Peyer's patch (tissue), 4 donors: ENCODE measurements around the gene FCF1. TPM values are rescaled to one million over a fixed set of nuclear protein-coding genes. Genes with fewer than 3 reads are reported as not detected.
A peak's percentile ranks its signal among the peaks of the same experiment; 100 is the strongest.

Source experiments
- DNase-seq, 3 donors: peaks; one replicate each; pipeline ENCODE4 v3.0.0-alpha.2; 2017 to 2019
- H3K27ac ChIP-seq, 4 donors: fragments of 200-600 bp; sonication (generic); one replicate each; pipeline ENCODE4 v1.5.1; 2016 to 2019
- H3K27me3 ChIP-seq, 2 donors: fragments of 200-600 bp; sonication (generic); one replicate each; pipeline ENCODE4 v1.5.1; 2019
- H3K36me3 ChIP-seq, 3 donors: fragments of 200-600 bp; sonication (generic); one replicate each; pipeline ENCODE4 v1.5.1; 2016 to 2019
- H3K4me1 ChIP-seq, 4 donors: fragments of 200-600 bp; sonication (generic); one replicate each; pipeline ENCODE4 v1.5.1; 2016 to 2019
- H3K4me3 ChIP-seq, 4 donors: fragments of 200-600 bp; sonication (generic); 1 replicate in 3 of 4; 2 replicates in 1 of 4; pipeline ENCODE4 v1.5.1; 2016 to 2019; ENCODE audit warnings: mild to moderate bottlenecking in 1 of 4
- H3K9me3 ChIP-seq, 4 donors: fragments of 200-600 bp; sonication (generic); one replicate each; pipeline ENCODE4 v1.5.1; 2016 to 2019; ENCODE audit warnings: mild to moderate bottlenecking in 1 of 4
- CTCF ChIP-seq, 6 experiments: fragments of 450-650 bp in 4 of 6; fragments of 200-600 bp in 2 of 6; sonication (generic) in 1 of 6; IDR thresholded peaks; one replicate each; pipeline ENCODE4 v1.5.1; 2017 to 2019; ENCODE audit warnings: antibody characterized with exemption in 6 of 6, mild to moderate bottlenecking in 3 of 6, moderate library complexity in 1 of 6
- POLR2A ChIP-seq, 2 donors: fragments of 450-650 bp; IDR thresholded peaks; one replicate each; pipeline ENCODE4 v1.5.1; 2017; ENCODE audit warnings: antibody characterized with exemption in 2 of 2, mild to moderate bottlenecking in 2 of 2, moderate library complexity in 2 of 2
- total RNA-seq, 4 donors: library from RNA; depleted of rRNA; stranded (reverse); fragments of >200 nt; gene quantifications; one replicate each; pipeline ENCODE4 v1.1.0, GENCODE V29; 2016

The FCF1 gene
- total RNA-seq, 4 donors from 2014 or later: 7.5 to 31.4 (median 13.3) TPM

- Histone ChIP-seq H3K27ac (no peak overlapping the region), H3K27me3 (no peaks in the 10 kb centered on the region), H3K9me3 (no peaks in the 10 kb centered on the region), H3K4me3 (no peak overlapping the region), H3K36me3 (peaks cover 0 to 56% (median 5%) of the 10 kb centered on the region in 3 donors), H3K4me1 (peaks cover 0 to 7% (median 3%) of the 10 kb centered on the region in 4 donors)
- DNase-seq: no peak
- TF ChIP-seq CTCF (IDR thresholded peaks at IDR 0.05) (no peak), POLR2A (IDR thresholded peaks at IDR 0.05) (no peak)
Measured at GRCh38 chr14:74682169-74682952, 30.6 kb upstream of the FCF1 start.

GRCh38 chr14:74683406-74683805, 29.5 kb upstream of the FCF1 start:
- Histone ChIP-seq H3K9me3 (no peaks in the 10 kb centered on the region), H3K27ac (no peak overlapping the region), H3K27me3 (no peaks in the 10 kb centered on the region), H3K4me1 (peaks cover 0 to 7% (median 3%) of the 10 kb centered on the region in 4 donors), H3K36me3 (peaks cover 0 to 56% (median 5%) of the 10 kb centered on the region in 3 donors), H3K4me3 (no peak overlapping the region)
- DNase-seq: no peak
- TF ChIP-seq POLR2A (IDR thresholded peaks at IDR 0.05) (no peak), CTCF (IDR thresholded peaks at IDR 0.05) (no peak)

- H3K4me3 ChIP-seq: no peak overlapping the region
- peak in 2 of 3 donors; percentile 51 for DNase-seq
- TF ChIP-seq POLR2A (IDR thresholded peaks at IDR 0.05) (no peak), CTCF (IDR thresholded peaks at IDR 0.05) (no peak)
- H3K9me3 ChIP-seq: no peaks in the 10 kb centered on the region
- no peak overlapping the region for H3K27ac ChIP-seq
- H3K27me3 ChIP-seq: no peaks in the 10 kb centered on the region
- H3K36me3 ChIP-seq: peaks cover 0 to 59% (median 5%) of the 10 kb centered on the region in 3 donors
- peaks cover 0 to 7% (median 3%) of the 10 kb centered on the region in 4 donors for H3K4me1 ChIP-seq
Measured at GRCh38 chr14:74684434-74684833, 28.5 kb upstream of the FCF1 start.

GRCh38 chr14:74685056-74685455, 27.9 kb upstream of the FCF1 start:
- Histone ChIP-seq H3K27me3 (no peaks in the 10 kb centered on the region), H3K27ac (no peak overlapping the region), H3K4me1 (peaks cover 0 to 7% (median 3%) of the 10 kb centered on the region in 4 donors), H3K36me3 (peaks cover 0 to 62% (median 5%) of the 10 kb centered on the region in 3 donors), H3K4me3 (no peak overlapping the region), H3K9me3 (no peaks in the 10 kb centered on the region)
- no peak for DNase-seq
- TF ChIP-seq CTCF (IDR thresholded peaks at IDR 0.05) (no peak), POLR2A (IDR thresholded peaks at IDR 0.05) (no peak)

GRCh38 chr14:74685921-74686678, 26.8 kb upstream of the FCF1 start:
- TF ChIP-seq POLR2A (IDR thresholded peaks at IDR 0.05) (no peak), CTCF (IDR thresholded peaks at IDR 0.05) (peak in 1 of 6 experiments; percentile 10)
- Histone ChIP-seq H3K27me3 (no peaks in the 10 kb centered on the region), H3K9me3 (no peaks in the 10 kb centered on the region), H3K27ac (peak overlapping the region in 1 of 4 donors; percentile 50), H3K36me3 (peaks cover 0 to 66% (median 5%) of the 10 kb centered on the region in 3 donors), H3K4me1 (peaks cover 0 to 7% (median 3%) of the 10 kb centered on the region in 4 donors), H3K4me3 (no peak overlapping the region)
- DNase-seq: no peak
